RKO (cell line): ENCODE results near the gene CTRB1.
"Not testable (repeated sequence)": the region's sequence is repeated elsewhere in the genome, so short reads cannot be mapped to it uniquely, and the experiment has no call there.

ENCODE experiments used
- DNase-seq: peaks from one replicate; pipeline ENCODE4 v3.0.0-alpha.2; 2016; ENCODE audit warnings: low spot score

CTRB1 gene

DNA sequence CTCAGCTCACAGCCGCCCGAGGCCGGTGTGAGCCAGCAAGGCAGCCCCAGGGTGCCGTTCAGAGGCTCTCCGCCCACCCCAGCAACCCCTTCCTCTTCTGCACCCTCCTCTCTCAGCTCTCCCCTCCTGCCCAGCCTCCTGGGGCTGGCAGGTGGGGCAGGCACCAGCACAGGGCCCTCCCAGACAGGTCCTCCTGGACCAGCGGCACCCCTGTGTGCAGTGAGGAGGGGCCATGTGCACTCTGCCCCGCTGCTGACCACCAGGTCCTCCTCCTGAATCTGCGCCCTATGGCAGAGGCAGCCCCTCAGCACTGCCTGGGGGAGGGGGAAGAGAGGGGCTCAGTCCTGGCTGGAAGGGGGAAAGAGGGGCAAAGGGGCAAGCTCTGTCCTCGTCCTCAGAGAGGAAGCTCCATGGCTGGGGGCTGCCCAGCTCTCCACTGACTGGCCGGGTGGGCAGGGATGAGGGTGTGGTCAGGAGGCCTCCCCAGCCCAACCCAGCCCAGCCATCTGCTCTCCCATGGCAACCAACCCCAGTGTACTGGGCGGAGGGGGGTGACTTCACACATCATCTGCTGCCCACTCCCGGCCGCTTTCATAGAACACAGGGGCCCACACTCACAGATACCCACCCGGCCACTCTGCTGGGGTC is 38.0 kb downstream of the CTRB1 start:
- DNase-seq = no peak

DNA sequence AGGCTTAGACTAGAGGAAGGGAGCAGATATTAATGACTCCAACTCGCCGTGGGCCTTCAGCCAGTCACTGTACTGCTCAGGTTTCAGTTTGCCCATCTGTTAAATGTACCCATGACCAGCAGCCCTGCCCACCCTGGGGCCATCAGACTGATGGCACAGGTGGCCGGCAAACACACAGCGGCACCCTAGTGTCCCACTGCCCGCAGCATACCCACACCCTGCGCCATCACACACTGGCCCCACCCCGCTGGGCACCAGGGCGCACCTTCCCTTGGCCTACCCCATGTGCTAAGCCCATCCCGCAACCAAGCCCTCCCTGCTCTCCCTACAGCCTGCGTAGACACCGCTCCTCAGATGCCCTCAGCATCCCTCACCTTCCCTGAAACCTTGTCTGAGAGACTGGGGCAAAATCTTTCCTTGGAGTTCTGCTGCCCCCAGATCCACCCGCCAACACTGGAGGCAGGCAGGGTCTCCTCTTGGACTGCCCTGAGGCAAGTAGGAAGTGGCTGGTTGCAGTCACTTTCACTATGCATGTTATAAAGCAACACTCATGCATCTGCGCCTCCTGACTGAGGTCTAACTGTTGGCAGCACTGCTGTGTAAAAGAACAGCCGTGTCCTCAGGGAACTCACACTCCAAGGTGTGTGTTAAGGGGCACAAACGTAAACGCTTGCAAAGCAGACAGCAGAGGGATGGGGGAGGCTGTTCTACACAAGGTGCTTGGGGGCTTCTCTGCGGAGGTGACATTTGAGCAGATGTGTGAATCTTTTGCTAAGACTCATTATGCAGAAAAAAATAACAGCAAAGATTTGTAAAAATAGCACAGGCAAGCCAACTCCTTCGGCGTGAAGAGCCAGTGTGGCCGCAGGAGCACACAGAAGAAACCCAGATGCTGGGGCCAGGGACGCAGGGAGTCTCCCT is 39.4 kb downstream of the CTRB1 start:
- no peak for DNase-seq

GRCh38 chr16:75258807-75259141 is 40.0 kb downstream of the CTRB1 start:
- no peak for DNase-seq

GRCh38 chr16:75260851-75261589 is 42.2 kb downstream of the CTRB1 start:
- no peak for DNase-seq

- no peak for DNase-seq
Observed at GRCh38 chr16:75261590-75262078, 42.8 kb downstream of the CTRB1 start.

- DNase-seq = no peak
Observed at GRCh38 chr16:75262104-75262799, 43.5 kb downstream of the CTRB1 start.

- DNase-seq = no peak
Observed at GRCh38 chr16:75262800-75263127, 44.0 kb downstream of the CTRB1 start.

- no peak for DNase-seq
Observed at GRCh38 chr16:75263291-75263962, 44.6 kb downstream of the CTRB1 start.

GRCh38 chr16:75263963-75264445 is 45.2 kb downstream of the CTRB1 start:
- no peak for DNase-seq

- DNase-seq = no peak
Observed at GRCh38 chr16:75264457-75264998, 45.7 kb downstream of the CTRB1 start.

- DNase-seq = no peak
Observed at GRCh38 chr16:75264999-75265910, 46.5 kb downstream of the CTRB1 start.

DNA sequence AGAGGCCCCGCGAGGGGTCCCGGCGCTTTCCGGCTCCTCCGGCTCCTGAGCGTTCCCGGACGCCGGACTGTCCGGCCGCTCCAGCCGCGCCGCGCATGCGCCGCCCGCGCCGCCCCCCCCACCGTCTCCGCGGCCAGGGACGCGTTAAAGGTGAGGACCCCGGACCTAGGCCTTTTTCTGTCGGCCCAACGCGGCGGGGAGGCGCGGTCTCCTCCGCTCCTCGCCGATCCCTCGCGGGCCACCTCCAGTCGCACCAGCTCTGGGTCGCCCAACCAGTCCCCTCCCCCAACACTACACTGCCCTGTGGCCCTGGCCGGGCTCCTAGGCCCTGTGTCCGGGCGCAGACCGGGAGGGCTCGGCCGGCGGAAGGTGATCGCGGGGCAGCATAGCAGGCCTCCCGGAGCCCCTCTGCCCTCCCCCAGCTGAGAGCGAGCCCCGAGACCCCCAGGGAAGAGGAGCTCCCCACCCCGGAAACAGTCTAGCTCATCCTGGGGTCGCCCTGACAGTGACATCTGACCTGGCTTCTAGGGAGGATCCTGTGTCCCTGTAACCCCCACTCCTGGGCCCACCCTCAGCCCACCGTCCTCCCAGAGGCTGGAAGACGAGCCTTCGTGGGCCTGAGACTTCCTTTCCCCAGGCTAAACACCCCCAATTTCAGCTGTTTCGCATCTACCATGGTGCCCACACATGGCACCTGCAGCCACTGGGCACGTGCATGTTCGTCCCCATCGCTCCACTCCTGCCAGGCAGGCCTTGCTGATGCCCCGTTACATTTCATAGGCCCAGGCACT is 47.3 kb downstream of the CTRB1 start:
- peak; percentile 77 for DNase-seq

DNA sequence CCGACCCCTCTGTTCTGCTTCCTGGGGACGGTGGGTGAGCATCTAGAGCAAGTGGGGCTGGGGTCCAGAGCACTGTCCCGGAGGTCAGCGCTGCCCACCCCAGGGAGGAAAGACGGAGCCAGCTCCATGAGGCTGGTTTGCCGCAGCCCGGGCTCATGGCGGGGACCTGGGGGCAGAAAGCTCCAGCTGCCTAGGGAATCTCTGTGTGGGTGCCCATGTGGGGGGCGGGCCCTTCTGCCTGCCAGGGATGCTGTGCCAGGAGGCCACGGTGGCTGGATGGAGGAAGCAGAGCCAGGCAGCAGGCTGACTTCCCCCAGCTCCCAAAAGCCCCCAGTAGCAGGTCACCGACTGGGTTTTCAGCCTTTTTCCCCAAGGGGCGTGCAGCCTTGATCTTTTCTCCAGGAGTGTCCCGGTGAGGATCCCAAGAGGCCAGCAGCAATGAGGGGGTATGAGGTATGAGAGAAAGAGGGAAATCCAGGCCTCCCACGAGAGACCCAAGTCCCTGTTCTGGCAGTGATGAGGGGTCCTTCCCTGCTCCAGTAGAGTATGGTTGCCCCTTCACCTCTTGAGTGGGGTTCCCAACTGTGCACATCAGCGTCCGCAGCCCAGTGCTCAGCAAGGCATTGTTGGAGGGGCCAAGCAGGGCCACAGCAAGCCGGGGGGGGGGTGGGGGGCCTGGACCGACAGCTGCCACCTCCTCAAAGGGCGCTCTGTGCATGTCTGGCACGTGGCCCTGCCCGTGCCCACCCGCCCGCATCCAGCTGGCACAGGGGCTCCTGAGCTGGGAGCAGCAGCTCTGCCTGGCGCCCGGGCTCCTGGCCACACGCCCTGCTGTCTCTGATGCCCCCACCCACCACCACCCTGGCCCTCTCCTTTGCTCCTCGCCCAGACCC is 48.2 kb downstream of the CTRB1 start:
- no peak for DNase-seq

DNA sequence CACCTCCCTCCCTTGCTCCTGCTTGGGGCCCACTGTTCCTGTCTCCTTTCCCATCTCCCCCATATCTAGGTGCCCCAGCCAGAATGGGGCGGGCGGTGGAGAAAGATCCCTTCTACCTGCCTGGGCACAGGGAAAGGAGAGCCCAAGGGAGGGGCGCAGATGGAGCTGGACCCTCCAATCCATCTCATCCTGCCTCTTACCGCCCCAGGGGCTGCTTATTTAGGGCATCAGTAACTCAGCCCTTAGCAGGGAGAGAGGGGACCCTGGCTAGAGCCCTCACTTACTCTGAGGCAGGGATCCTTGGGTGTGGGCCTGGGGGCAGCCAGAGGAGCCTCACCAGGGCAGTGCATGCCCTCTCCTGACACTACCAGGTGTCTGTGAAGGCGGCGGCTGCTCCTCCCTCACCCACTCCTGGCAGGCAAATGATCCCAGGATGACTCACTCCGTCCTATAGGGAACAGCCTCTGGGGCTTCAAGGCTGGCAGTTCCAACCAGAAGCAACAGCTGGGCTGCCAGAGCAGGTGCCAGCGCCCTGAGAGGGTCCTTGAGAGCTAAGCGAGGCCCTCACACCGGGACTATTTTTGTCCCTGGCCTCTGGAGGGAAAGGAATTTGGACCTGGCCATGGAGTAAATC is 49.0 kb downstream of the CTRB1 start:
- peak; percentile 61 for DNase-seq

- not testable (repeated sequence) for DNase-seq
Observed at GRCh38 chr16:75269358-75269757, 50.6 kb downstream of the CTRB1 start.

DNA sequence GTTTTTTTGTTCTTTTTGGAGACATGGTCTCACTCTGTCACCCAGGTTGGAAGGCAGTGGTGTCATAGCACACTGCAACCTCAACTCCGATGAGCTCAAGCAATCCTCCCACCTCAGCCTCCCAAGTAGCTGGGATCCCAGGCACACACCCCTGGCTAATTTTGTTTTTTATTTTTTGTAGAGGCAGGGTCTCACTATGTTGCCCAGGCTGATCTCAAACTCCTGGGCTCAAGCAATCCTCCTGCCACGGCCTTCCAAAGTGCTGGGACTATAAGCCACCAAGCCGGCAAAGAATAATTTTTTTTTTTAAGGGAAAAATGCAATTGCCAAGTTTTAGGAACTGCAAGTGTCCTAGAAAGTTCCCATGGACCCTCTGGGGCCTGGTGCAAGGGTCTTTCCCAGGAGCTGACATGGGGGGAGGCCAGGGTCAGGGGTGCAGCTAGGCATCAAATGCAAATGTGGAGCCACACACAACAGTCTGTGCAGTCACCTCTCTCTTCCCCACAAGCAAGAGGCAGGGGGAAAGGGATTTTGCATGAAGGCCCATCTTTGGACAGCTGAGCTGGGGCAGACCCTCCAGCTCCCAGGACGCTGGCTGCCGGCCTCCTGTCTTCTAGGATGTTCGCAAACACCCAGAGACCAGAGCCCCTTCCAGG is 52.8 kb downstream of the CTRB1 start:
- no peak for DNase-seq

DNA sequence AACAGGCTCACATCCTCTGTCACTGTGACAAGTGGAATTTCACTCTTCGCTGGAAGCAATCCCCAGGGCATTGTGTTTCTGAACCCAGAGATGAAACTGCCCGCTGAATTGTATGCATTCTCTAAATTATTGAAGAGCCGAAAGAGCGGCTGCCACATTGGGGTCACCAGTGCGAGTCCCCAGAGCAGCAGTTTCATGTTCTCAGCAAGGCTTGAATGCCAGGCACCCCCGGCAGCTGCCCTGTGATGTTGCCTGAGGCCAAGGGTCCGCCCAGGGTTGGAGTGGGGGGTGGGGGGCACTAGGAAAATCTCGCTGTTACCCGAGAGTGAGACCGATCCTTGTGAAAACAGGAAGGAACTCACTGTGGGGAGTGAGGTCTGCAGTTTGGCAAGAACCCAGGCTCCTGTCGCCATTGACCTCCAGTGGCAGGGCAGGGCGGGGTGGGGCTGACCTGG is 53.3 kb downstream of the CTRB1 start:
- no peak for DNase-seq
